GM06990 (cell line): ENCODE results near the gene MAPK11.
A peak's percentile ranks its signal among the peaks of the same experiment; 100 is the strongest.

Source experiments
- DNase-seq: peaks from one replicate; pipeline ENCODE4 v3.0.0-alpha.2; 2011; ENCODE audit not compliant: insufficient read length; ENCODE audit errors: extremely low read depth
- H3K27me3 ChIP-seq: replicated peaks from 2 replicates; pipeline ENCODE4 v1.6.0; 2011; ENCODE audit warnings: low read length; ENCODE audit not compliant: control insufficient read depth, insufficient read depth
- H3K36me3 ChIP-seq: 2 replicates; pipeline ENCODE4 v1.5.1; 2011; ENCODE audit warnings: low read length; ENCODE audit not compliant: control insufficient read depth, insufficient read depth
- H3K4me3 ChIP-seq: replicated peaks from 2 replicates; pipeline ENCODE4 v1.5.1; 2011; ENCODE audit warnings: low read depth, mild to moderate bottlenecking, control low read depth, low read length
- CTCF ChIP-seq: IDR thresholded peaks from 2 replicates; pipeline ENCODE4 v1.5.1; 2011; ENCODE audit warnings: low read length, control low read depth, mild to moderate bottlenecking, inconsistent platforms; ENCODE audit not compliant: insufficient read depth, poor library complexity, severe bottlenecking

Gene MAPK11

GRCh38 chr22:50313600-50313999 lies 43.4 kb upstream of the MAPK11 start:
- DNase-seq = no peak
- H3K27me3 ChIP-seq = no peaks in the 10 kb centered on the region
- peak overlapping the region; percentile 61 for H3K4me3 ChIP-seq
- H3K36me3 ChIP-seq = peaks cover 2% of the 10 kb centered on the region
- TF ChIP-seq CTCF = no peak

GRCh38 chr22:50313021-50313420 lies 42.8 kb upstream of the MAPK11 start:
- H3K27me3 ChIP-seq = no peaks in the 10 kb centered on the region
- no peak for TF ChIP-seq CTCF
- DNase-seq = peak; percentile 5
- H3K36me3 ChIP-seq = peaks cover 2% of the 10 kb centered on the region
- H3K4me3 ChIP-seq = peak overlapping the region; percentile 27

GRCh38 chr22:50312371-50312770 lies 42.2 kb upstream of the MAPK11 start:
- TF ChIP-seq CTCF = no peak
- DNase-seq = no peak
- peaks cover 2% of the 10 kb centered on the region for H3K36me3 ChIP-seq

GRCh38 chr22:50311606-50312351 lies 41.6 kb upstream of the MAPK11 start:
- Histone ChIP-seq H3K36me3 (peaks cover 2% of the 10 kb centered on the region), H3K27me3 (no peaks in the 10 kb centered on the region), H3K4me3 (no peak overlapping the region)
- peak; percentile 13 for DNase-seq
- TF ChIP-seq CTCF = no peak

More at GRCh38 chr22:50312371-50312770, 42.2 kb upstream of the MAPK11 start:
- Histone ChIP-seq H3K4me3 (no peak overlapping the region), H3K27me3 (no peaks in the 10 kb centered on the region)

GRCh38 chr22:50310949-50311444 lies 40.8 kb upstream of the MAPK11 start:
- TF ChIP-seq CTCF = no peak
- Histone ChIP-seq H3K27me3 (no peaks in the 10 kb centered on the region), H3K36me3 (peaks cover 2% of the 10 kb centered on the region), H3K4me3 (no peak overlapping the region)
- DNase-seq = peak; percentile 3
